Esophagus squamous epithelium (tissue), 4 donors: ENCODE data around the gene ITIH5.

Source experiments
- CTCF ChIP-seq, 6 experiments: fragments of 450-650 bp in 4 of 6; fragments of 200-600 bp in 2 of 6; sonication (generic) in 2 of 6; IDR thresholded peaks; one replicate each; pipeline ENCODE4 v1.5.1; 2016 to 2019; ENCODE audit warnings: antibody characterized with exemption in 6 of 6, mild to moderate bottlenecking in 4 of 6, moderate library complexity in 4 of 6
- POLR2A ChIP-seq, 4 donors: fragments of 450-650 bp; IDR thresholded peaks; one replicate each; pipeline ENCODE4 v1.6.1; 2017; ENCODE audit warnings: antibody characterized with exemption in 4 of 4, mild to moderate bottlenecking in 4 of 4, moderate library complexity in 3 of 4

GRCh38 chr10:7563770-7564169, 103.0 kb downstream of the ITIH5 start:
- no peak for TF ChIP-seq POLR2A (IDR thresholded peaks at IDR 0.05)
- no peak for TF ChIP-seq CTCF (IDR thresholded peaks at IDR 0.05)
